Measurements from ENCODE around the gene YAF2.
"Not testable (repeated sequence)": the region's sequence is repeated elsewhere in the genome, so short reads cannot be mapped to it uniquely, and the experiment has no call there.

The YAF2 gene

DNA sequence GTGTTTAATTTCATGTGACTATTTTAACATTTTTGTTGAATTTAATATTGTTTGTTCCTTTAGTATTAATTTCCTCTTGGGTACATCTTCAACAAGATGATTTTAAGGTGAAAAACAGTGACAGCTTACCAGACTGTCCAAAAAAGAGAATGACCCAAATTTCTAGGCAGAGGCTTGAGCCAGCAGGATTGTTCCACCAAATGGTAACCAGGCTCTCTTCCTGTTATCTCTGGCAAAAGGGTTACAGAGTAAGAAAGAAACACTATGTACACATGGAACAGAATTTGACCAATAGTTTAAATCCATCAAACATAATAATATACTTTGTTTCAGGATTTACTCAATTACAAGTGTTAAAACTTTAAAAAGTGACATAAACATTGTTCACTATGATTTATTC, 39.0 kb downstream of the YAF2 start:
- TF ChIP-seq, protein P1, sequence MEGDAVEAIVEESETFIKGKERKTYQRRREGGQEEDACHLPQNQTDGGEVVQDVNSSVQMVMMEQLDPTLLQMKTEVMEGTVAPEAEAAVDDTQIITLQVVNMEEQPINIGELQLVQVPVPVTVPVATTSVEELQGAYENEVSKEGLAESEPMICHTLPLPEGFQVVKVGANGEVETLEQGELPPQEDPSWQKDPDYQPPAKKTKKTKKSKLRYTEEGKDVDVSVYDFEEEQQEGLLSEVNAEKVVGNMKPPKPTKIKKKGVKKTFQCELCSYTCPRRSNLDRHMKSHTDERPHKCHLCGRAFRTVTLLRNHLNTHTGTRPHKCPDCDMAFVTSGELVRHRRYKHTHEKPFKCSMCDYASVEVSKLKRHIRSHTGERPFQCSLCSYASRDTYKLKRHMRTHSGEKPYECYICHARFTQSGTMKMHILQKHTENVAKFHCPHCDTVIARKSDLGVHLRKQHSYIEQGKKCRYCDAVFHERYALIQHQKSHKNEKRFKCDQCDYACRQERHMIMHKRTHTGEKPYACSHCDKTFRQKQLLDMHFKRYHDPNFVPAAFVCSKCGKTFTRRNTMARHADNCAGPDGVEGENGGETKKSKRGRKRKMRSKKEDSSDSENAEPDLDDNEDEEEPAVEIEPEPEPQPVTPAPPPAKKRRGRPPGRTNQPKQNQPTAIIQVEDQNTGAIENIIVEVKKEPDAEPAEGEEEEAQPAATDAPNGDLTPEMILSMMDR (IDR thresholded peaks at IDR 0.05; ENCODE audit: low read depth, low read length, missing control alignments), result no peak
- no peak overlapping the region for H3K4me3 ChIP-seq (ENCODE audit: low read depth, low read length)
- DNase-seq (ENCODE audit: low read depth), result no peak

DNA sequence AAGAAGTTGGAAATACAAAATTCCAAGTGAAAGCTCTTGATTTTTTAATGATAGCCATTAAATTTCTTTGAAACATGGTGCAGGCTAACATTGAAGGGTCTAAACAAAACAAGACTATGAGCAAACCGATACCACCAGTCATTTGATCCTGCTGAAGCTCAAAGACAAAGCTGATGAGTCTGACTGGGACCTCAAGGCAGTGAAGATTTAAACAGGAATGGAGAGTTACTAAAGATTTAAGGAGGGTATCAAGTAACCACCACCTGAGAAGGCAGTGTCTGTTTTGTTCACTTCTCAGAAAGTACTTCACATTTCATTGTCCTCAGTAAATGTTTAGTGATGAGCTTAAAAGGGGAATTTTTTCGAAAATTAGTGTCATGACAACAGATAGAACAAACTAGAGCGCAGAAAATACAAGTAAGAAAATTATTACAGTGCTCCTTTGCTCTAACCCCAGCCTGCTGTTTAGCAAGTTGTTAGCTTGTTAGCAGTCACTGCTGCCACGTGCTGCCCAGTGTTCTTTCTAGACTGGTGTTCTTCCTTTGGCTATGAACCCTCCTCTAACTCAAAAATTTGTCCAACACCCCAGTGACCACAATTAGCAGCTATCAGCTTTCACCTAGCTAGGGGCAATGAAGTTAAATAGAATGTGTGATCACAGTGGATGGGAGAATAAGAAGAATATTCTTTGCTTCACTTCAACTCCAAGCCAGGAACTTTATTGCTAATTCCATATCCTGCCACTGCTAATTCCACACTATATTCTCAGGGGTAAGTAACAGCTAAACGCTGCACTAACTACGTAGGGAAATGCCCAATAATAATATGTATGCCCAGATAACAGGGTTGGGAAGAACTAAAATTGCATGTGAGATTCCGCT, 41.1 kb downstream of the YAF2 start:
- DNase-seq (ENCODE audit: low read depth), result no peak

DNA sequence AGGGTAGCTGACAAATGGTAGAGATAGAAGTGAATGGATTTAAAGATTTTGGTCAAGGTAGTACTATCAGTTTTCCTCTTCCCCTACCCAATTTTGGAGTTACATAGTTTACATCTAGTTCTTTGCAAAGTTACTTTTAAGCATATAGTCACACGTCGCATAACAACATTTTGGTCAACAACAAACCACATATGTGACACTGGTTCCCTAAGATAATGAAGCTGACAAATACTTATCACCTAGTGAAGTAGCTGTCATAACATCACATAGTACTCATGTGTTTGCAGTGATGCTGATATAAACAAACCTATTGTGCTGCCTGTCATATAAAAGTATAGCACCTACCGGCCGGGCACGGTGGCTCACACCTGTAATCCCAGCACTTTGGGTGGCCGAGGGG, 45.4 kb downstream of the YAF2 start:
- no peak for DNase-seq (ENCODE audit: low read depth)
- no peak overlapping the region for H3K4me3 ChIP-seq (ENCODE audit: low read depth, low read length)
- TF ChIP-seq, protein P1 (IDR thresholded peaks at IDR 0.05; ENCODE audit: low read depth, low read length, missing control alignments), result no peak

More for the DNA sequence above, 41.1 kb downstream of the YAF2 start:
- H3K4me3 ChIP-seq (ENCODE audit: low read depth, low read length), result no peak overlapping the region
- TF ChIP-seq, protein P1 (IDR thresholded peaks at IDR 0.05; ENCODE audit: low read depth, low read length, missing control alignments), result no peak

DNA sequence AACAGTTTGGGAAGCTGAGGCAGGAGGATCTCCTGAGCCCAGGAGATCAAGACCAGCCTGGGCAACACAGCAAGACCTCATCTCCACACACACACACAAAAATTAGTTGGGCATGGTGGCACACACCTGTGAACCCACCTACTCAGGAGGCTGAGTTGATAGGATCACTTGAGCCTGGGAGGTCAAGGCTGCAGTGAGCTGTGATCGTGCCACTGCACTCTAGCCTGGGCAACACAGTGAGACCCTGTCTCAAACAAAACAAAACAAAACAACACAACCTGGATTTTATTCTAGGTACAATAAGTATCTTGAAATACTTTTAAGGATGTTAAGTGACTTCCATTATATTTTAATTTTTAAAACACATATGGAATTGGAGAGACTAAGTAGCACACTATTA, 45.8 kb downstream of the YAF2 start:
- DNase-seq (ENCODE audit: low read depth), result no peak
- no peak overlapping the region for H3K4me3 ChIP-seq (ENCODE audit: low read depth, low read length)
- TF ChIP-seq, protein P1 (IDR thresholded peaks at IDR 0.05; ENCODE audit: low read depth, low read length, missing control alignments), result no peak

DNA sequence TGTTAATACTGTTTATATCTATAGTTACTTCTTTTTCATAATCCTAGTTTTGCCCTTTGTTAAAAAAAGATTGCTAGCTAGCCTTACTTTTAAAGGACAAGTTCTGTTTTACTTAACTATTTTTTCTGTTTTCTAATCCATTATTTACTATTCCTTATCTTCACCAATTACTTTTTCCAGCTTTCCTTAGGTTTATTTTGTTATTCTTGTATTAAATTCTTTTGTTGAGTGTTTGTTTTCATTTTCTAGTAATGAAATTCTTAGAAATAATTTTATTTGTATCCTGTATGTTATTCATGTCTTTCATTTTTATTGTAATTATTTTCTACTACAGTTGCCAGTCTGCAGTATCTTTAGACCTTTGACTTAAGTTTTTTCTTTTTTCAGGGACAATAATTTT, 47.7 kb downstream of the YAF2 start:
- TF ChIP-seq, protein P1 (IDR thresholded peaks at IDR 0.05; ENCODE audit: low read depth, low read length, missing control alignments), result no peak
- H3K4me3 ChIP-seq (ENCODE audit: low read depth, low read length), result no peak overlapping the region
- no peak for DNase-seq (ENCODE audit: low read depth)

DNA sequence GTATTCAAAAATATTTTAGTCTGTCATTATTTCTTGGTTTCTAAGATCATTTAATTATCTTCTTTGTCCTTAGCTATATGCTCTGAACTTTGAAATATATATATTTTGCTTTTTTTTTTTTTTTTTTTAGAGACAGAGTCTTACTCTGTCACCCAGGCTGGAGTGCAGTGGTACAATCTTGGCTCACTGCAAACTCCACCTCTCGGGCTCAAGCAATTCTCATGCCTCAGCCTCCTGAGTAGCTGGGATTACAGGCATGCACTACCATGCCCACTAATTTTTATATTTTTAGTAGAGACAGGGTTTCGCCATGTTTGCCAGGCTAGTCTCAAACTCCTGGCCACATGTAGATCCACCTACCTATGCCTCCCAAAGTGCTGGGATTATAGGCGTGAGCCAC, 49.8 kb downstream of the YAF2 start:
- DNase-seq (ENCODE audit: low read depth); H3K4me3 ChIP-seq (ENCODE audit: low read depth, low read length): not testable (repeated sequence)

DNA sequence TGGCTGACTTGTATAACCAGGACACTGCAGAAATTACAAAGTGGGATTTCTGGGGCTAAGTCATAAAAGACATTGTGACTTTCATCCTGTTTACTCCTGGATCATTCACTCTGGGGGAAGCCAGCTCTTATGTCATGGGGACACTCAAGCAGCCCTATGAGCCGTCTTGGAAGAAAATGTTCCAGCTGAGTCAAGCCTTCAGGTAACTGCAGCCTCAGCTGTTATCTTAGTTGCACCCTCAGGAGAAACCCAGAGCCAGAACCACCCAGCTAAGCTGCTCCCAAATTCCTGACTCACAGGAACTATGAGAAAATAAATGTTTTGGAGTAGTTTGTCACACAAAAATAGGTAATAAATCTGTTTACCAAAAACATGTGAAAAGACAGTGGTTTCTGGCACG, 50.2 kb downstream of the YAF2 start:
- DNase-seq (ENCODE audit: low read depth), result no peak
- H3K4me3 ChIP-seq (ENCODE audit: low read depth, low read length), result no peak overlapping the region
- TF ChIP-seq, protein P1 (IDR thresholded peaks at IDR 0.05; ENCODE audit: low read depth, low read length, missing control alignments), result no peak
